GM12891 (cell line): ENCODE measurements around the gene DKKL1.

ENCODE experiments used
- POLR2A ChIP-seq: IDR thresholded peaks from 2 replicates; pipeline ENCODE4 v1.6.1; 2011; ENCODE audit warnings: low read depth, low read length, control low read depth
- POLR2AphosphoS5 ChIP-seq: IDR thresholded peaks from 2 replicates; pipeline ENCODE4 v1.6.1; 2011; ENCODE audit warnings: low read depth, low read length, control low read depth
- POU2F2 ChIP-seq: IDR thresholded peaks from 2 replicates; pipeline ENCODE4 v1.6.1; 2011; ENCODE audit warnings: low read depth, mild to moderate bottlenecking, control low read depth, low read length, moderate library complexity
- SPI1 ChIP-seq: IDR thresholded peaks from 2 replicates; pipeline ENCODE4 v1.6.1; 2011; ENCODE audit warnings: low read depth, low read length, control low read depth
- TAF1 ChIP-seq: IDR thresholded peaks from 2 replicates; pipeline ENCODE4 v1.6.1; 2011; ENCODE audit warnings: low read depth, low read length, control low read depth

DNA sequence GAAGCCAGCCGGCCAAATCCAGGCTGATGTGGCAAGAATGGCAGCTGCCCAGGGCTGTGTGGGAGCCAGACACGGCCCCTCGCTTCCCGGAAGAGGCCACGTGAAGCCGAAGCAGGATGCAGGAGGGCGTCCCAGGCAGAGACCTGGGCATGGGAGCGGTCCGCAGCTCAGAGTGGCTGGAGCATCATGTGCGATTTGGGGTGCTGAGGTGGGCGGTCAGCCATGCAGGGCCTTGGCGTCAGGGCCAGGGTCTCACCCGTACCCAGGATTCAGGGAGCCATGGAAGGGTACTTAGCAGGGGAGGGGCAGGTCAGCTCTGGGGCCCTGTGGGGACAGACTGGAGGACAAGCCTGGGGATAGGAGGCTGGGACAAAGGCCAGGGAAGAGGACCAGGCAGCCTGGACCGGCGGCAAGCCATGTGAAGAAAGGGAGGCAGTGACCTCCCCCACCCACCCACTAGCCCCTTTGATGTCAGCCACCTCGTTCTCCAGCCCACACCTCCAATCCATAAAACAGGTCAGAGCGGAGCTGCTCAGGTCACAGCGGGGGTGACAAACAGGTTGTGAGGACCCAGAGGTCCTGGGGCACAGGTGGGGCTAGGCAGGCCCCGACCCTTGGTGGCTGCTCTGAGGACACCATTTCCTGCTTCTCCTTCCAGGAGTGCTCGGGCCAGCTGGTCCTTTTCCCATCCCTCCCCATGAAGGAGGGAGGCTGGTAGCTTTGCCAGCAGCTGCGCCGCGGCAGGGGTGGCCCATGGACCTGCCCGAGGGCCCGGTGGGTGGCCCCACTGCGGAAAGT, 26.7 kb downstream of the DKKL1 start:
- no peak for TF ChIP-seq POLR2AphosphoS5
- no peak for TF ChIP-seq POLR2A
- no peak for TF ChIP-seq TAF1
- no peak for TF ChIP-seq POU2F2
- no peak for TF ChIP-seq SPI1
